NCI-H1417 (cell line): ENCODE data around the gene RAB31.

ENCODE experiments used
- DNase-seq, 3 experiments: peaks; one replicate each; lab custom pipeline; 2025; lab: John Stamatoyannopoulos, UW

Gene RAB31

DNA sequence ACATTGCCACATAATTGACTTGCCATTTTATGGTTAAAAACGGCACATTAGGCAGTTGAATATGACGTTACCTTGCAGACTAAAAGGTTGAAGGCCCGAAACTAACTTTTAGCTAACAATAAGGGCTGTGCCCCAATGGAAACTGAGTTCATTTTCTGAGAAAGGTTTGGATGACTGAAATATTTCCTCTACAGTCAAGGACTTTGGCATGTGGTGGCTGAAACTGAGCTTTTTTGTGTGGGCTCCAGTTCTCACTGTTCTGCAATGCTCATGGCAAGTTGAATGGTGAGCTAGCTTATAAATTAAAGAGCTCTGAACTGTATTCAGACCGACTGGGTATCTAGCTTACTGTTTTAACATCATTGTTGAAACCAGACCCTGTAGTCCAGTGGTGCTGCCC, 153.8 kb downstream of the RAB31 start:
- DNase-seq, result no peak

DNA sequence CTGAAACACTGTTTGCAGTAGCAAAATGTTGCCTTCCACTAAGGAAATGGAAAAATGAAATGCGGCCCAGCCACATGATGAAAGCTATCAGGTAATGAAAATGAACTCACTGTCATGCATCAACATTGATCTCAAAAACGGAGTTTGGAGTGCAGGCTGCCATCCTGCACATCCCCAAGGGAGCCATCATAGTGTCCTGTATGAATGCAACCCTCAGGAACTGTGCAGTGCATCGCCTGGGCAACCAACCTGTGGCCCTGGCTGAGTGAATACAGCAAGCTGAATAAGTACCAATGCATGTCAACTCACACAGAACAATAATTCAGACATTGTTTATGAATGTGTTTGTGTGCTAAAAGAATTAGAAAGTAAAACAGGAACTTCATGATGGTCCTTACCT, 154.6 kb downstream of the RAB31 start:
- DNase-seq, result peak in 2 of 3 experiments; percentile 47 to 90

DNA sequence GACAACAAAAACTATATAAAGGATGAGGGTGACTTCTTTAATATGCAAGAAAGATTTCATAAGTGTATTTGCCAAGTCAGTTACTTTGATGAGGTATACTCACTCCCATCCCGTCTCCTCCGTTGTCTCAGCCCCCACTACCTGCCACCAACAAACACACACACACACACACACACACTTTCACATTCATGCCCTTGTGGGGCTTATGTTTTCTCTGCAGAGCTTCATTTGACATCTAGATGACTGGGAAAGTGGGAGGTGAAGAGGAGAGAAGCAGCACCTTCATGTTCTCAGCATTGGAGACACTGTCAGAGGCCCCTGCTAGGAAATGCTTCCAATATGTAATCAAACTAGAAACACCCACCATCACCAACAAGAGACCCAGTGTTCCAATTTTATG, 155.2 kb downstream of the RAB31 start:
- peak in 1 of 3 experiments; percentile 2 for DNase-seq

DNA sequence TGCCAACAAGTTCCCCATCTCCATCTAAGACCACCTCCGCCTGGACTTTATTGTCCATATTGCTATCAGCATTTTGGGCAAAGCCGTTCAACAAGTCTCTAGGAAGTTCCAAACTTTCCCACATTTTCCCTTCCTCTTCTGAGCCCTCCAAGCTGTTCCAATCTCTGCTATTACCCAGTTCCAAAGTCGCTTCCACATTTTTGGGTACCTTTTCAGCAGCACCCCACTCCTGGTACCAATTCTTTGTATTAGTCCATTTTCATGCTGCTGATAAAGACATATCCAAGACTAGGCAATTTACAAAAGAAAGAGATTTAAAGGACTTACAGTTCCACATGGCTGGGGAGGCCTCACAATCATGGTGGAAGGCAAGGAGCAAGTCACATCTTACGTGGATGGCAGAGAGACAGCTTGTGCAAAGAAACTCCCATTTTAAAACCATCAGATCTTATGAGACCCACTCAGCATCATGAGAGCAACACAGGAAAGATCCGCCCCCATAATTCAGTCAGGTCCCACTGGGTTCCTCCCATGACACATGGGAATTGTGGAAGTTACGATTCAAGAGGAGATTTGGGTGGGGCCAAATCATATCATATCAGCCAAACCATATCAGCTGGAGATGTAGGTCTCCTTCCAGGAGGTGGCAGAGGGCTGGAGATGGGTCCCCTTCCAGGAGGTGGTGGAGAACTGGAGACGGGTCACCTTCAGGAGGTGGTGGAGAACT, 157.8 kb downstream of the RAB31 start:
- no peak for DNase-seq

DNA sequence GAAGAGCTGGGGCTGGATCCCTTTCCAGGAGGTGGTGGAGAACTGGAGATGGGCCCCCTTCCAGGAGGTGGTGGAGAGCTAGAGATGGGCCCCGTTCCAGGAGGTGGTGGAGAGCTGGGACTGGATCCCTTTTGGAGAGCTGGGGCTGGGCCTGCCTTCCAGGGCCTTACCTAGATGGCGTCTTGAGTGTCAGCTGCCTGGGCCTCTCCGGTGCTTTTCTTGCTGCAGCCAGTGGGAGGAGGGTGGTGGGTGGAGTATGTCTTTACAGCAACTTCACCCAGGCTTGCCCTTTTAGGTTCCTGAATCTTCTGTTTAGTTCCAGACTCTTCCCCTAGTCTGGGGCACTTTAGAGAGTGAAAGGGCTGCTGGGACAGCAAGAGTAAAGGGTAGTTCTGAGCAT, 158.5 kb downstream of the RAB31 start:
- DNase-seq, result no peak

DNA sequence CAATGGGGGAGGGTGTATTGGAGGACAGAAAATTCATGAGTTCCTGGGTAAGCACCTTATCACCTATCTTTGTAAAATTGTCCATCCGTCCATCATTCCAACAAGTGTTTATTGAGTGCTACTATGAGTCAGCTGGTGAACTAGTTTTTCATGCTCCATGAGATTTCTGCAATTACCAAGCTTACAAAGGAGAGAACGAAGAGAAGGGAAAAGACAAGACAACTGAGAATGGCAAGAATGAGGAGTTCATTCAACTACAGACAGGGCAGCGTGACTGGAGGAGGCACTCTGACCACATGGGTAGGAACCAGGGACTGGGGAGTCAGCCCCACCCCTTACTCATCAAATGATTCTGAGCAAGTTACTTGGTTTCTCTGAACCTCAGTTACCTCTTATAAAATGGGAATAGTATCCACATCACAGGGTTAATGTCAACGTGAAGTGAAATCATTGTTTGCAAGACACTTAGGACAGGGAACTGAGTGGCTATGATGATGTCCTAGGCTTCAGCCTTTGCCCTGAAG, 159.0 kb downstream of the RAB31 start:
- no peak for DNase-seq

DNA sequence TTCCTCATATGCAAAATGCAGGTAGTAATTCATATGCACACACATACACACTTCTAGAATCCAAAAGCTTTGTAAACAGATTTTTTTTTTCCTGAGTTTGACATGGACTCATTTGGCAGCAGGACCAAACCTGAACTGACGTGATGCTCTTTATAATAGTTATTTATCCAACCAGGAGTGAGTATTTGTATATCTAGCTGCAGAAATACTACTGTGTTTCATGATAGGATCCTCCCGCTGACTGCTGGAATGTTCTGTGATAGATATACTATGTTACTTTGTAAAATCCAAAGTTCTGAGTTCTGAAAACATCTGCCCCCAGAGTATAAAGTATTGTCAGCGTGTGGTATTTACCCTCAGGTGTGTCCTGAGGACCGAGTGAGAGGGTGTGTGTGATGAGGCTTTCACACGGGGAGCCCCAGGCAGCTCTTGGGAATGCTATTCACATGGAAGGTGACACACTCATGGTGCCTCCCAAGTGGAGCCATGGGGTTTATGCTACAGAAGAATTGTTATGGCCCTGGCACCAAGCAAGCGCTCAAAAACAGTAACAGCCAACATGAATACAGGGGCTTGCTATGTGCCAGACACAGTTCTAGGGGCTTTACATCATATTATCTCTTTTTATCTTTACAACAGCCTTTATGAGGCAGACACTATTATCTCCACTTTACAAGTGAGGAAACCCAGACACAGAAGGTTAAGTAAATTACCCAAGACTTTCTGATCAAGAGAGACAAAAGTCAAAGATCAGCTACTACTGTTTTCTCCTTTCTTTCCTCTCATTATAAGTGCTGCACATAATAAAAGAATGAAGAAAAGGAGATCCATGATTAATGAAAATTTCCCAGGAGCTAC, 161.0 kb downstream of the RAB31 start:
- DNase-seq, result no peak

DNA sequence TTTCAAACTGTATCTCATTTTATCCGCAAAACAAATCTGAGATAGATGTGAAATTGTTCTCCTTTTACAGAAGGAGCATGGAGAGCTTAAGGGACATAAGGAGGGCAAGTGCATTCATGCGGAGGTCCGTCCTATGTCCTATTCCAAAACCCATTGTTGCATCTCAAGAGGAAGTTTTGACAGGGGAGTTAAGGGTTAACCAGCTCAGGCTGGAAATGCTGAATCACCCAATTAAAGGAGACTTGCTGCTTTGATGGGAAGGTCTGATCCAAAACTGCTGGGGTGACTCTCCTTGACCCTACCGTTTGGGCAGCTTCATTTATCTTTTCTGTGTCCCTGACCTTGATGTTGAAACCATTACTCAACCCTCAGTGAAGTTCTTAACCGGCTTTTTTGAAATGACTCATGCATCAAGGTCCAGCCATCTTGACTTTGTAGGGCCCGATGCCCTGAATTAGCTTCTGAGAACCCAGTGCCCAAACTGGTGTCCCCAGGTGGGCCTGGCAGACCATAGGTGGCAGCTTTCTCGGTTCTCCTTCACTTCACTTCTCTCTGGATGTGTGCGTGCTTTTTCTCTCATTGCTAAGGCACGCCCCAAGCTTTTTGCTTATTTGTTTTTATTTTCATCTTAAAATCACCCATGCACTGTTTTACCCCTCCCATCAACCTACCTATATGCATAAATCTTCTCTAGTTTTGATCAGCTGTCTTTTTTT, 161.8 kb downstream of the RAB31 start:
- no peak for DNase-seq

DNA sequence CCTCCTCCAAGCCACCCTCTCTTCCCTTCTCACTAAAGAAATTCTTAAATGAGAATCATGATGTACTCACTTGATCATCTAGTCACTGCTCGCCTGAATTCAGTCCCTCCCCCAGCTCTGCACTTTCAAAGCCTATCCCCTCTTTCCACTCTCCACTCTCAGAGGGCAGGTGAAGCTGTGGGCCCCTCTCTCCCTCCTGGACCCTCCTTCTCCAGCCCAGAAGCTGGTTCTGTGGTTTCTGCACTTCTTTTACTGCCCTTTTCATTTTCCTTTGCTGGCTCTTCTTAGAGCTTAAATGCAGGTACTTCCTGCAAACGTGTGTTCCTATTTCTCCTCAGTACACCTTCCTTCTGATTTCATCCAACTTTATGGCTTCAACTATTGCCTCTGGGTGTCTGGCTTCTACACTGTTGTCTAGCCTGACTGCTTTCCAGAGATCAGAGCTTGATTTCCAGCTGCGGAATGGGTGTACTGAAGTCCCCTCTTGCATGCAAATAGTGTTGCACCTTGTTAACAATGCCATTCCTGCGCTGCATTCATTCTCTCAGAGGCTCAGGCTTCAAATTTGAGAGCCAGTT, 162.4 kb downstream of the RAB31 start:
- no peak for DNase-seq

DNA sequence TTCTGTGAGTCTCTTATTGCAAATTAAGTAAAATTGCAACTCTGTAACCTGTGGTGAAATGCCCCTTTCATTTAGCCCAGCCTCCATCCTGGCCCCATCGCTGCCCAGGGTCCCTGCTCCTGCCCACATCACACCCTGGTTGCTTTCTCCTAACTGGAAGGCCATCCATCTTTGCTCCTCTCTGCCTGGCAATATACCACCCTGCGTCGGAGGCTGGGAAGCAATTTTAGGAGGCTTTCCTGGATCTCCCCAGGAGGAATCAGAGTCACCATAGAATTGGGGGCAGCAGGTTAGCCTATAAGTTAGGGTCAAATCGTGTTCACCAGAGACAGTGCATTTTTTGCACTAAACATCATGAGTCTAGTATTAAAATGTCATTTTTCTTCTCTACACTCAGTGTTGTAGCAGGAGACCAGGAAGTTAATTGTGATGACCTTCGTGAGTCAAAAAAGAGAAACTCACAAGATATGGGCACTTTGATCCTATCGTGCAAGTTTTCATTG, 163.2 kb downstream of the RAB31 start:
- DNase-seq, result no peak

DNA sequence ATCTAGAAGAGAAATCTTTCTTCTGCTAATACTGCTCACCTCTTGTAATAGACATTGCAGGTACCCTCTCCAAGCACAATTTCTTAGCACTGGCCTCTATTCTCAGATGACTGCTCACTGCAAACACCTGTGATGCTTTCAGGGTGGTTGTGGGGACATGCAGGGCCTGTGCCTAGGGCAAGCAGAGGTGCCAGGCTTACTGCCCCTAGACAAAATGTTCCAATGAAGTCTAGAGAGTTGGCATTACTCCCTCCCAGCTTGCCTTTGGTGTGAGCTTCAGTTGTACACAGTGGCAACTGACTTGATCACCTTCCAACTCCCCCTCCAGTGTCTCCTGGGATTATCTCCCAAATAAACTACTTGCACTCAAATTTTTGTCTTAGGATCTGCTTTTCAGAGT, 164.7 kb downstream of the RAB31 start:
- DNase-seq, result no peak

DNA sequence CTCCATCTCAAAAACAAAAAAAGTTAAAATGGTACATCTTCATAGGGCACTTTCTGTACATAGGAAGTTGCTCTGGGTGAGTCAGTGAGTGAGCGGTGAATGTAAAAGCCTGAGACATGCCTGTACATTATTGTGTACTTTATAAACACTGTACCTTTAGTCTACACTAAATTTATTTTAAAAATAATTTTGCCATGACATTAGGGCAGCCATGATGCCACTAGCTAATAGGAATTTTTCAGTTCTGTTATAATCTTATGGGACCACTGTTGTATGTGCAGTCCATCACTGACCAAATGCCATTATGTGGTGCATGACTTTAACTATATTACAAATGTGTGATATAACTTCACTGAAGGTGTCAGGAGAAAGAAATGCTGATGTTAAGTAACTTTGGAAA, 166.6 kb downstream of the RAB31 start:
- no peak for DNase-seq

DNA sequence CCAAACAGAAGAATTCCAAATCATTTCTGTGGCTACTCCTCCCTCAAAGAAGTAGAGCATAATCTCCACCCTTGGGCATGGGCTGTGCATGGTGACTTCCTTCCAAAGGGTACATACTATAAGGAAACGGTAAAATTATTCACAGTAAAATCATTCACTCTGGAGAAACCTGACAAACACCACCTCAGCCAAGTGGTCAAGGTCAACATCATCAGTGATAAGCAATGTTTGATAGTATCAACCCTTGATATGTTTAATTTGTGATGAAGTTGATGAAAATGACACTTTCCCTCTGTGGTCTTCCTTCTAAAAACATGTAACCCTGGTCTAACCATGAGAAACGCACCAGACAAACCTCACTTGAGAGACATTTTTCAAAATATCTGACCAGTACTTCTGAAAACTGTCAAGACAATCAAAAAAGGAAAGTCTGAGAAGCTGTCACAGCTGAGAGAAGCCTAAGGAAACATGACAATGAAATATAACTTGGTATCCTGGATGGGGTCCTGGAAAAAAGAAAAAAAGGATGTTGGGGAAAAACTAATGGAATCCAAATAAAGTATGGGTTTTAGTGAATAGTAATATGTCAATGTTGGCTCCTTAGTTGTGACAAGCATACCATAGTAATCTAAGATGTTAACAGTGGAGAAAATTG, 168.2 kb downstream of the RAB31 start:
- DNase-seq, result no peak

DNA sequence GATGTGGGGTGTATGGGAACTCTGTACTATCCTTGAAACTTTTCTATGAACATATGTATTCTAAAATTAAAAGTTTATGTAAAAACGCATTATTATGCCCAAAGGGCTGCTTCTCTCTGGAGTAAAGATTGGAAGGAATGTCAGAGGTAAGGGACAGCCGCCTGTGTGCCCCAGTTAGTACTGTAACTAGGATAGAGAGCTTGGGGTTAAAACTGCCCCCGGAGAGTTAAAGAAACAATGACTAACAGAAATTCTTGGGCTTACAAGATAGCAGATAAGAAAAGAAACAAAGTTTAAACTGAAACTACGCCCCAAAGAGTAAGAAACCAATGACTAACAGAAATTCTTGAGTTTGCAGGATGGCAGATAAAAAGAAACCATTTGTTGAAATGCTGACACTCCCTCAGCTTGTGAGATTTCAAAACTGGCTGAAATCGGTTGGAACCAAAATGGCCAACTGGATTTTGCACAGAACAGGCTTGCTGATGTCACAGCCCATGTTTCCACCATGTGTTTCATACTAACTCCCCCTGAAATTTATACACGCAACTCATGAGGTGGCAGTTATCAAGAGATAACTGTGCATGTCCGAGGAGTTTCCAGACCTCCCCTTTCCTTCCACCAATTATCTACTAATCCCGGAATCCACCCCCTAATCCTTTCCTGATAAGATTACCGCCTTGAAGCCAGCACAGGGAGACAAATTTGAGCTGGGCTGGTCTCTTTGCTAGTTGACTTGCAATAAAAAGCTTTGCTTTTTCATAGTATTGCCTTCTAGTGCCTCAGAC, 169.0 kb downstream of the RAB31 start:
- no peak for DNase-seq

DNA sequence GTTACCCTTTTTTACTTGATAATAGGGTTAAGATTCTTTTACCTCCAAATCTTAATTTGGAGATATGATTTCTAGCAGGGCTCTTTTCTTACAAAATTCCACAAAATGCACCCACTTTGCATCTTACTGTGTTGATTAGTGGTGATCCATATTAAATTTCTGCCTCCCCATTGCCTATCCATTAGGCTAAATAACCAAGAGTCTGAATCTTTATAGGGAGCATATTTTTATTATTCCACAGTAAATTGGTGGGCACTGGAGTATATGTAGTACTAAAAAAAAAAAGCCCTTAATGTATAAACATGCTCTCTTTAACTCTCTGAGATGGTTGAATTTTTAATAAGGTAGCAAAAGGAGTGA, 169.5 kb downstream of the RAB31 start:
- no peak for DNase-seq

DNA sequence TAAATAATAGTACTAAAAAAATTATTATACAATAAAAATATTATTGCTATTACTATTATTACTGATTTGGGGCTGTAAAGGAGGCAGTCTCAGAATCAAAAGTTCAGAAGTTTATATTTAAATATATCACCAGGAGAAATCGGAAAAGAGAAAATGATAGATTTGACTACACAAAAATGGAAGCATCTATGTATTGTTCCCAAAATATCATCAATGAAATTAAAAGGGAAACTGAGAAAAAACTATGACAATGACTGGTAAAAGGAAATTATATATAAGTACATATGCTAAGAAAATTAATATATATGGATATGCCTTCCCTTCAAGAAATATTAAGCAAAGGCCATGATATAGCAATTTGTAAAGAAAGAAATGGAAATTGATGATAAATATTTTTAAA, 170.0 kb downstream of the RAB31 start:
- no peak for DNase-seq

DNA sequence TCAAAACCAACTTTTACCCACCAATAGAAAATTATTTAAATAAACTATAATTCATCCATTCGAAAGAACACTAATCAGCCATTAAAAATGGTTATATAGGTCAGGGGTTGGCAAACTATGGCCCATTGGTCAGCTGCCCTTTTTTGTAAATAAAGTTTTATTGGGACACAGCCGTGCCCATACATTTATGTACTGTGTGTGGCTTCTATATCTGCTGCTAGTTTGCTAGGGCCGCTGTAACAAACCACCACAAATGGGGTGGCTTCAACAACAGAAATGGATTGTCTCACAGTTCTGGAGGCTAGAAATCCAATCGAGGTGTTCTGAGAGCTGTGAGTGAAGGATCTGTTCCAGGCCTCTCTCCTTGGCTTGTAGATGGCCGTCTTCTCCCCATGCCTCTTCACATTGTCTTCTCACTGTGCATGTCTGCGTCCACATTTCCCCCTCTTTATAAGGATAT, 170.7 kb downstream of the RAB31 start:
- no peak for DNase-seq

DNA sequence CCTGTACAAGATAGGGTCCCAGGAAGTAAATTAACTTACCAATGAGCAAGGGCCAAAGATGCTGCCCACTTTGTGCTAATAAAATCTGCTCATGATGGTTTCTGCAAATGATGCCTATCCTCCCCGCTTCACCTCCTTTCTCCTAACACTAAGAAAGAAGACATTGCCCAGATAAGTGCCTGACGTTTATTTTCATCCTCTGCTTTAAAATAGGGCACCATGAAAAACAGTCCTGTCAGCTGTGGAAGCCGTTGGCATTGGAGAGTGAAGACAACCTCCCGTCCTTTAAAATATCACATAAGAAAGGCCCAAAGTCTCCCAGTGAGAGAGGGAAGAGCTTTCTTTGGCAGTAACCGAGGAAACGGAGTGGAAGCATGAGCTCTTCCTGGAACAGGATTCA, 176.0 kb downstream of the RAB31 start:
- DNase-seq, result no peak

DNA sequence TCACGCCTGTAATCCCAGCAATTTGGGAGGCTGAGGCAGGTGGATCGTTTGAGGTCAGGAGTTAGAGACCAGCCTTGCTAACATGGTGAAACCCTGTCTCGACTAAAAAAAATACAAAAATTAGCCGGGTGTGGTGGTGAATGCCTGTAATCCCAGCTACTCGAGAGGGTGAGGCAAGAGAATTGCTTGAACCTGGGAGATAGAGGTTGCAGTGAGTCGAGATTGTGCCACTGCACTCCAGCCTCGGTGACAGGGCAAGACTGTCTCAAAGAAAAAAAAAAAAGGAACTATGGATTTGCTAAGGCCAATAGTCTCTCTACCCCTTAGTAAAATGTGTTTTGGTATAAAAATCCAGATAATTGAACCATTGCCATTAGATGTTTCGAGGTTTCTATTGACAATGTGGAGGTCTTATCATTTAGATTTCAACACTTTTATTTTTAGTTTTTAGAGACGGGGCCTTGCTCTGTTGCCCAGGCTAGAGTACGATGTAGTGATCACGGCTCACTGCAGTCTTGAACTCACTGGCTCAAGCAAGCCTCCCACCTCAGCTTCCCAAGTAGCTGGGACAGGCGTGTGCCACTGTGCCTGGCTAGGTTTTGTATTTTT, 176.5 kb downstream of the RAB31 start:
- DNase-seq, result no peak
